ENCODE measurements around the gene HOGA1.
"Not testable (repeated sequence)": the region's sequence is repeated elsewhere in the genome, so short reads cannot be mapped to it uniquely, and the experiment has no call there.

Gene HOGA1

DNA sequence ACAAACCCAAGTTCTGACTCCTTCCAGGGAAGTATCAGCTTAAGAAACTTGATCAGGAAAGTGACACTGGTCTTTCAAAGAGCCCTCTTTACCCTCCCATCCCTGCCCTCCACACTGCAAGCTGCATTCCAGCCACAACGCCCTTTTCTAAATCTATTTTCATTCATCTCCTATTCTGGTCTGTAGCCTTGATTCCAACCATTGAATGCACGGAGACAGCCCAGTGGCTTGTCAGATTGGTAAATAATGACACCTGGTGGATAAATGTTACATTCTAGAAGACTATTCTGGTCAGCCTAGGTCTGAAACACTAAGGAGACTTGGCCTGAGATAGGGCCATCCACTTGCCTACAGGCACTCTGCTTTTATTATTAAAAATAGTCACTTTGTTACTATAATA lies 28.2 kb downstream of the HOGA1 start:
- DNase-seq = peak; percentile 35 to 41

DNA sequence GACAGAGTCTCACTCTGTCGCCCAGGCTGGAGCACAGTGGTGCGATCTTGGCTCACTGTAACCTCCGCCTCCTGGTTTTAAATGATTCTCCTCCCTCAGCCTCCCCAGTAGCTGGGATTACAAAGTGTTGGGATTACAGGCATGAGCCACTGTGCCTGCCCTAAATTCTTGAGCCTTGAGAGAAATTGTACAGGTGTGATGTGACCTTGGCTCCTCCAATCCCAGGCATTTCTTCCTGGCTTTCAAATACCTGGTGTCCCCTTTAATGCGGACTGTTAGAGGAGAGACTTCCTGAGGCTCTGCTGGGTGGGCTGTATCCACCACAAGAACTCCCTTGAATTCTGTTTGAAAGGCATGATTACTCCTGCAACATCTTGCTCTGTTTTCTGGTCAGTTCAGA lies 34.1 kb downstream of the HOGA1 start:
- no peak for DNase-seq

- DNase-seq = no peak
Measured at GRCh38 chr10:97618733-97619132, 34.5 kb downstream of the HOGA1 start.

GRCh38 chr10:97623277-97623676 lies 39.1 kb downstream of the HOGA1 start:
- DNase-seq = no peak

- no peak for DNase-seq
Measured at GRCh38 chr10:97627731-97628130, 43.5 kb downstream of the HOGA1 start.

DNA sequence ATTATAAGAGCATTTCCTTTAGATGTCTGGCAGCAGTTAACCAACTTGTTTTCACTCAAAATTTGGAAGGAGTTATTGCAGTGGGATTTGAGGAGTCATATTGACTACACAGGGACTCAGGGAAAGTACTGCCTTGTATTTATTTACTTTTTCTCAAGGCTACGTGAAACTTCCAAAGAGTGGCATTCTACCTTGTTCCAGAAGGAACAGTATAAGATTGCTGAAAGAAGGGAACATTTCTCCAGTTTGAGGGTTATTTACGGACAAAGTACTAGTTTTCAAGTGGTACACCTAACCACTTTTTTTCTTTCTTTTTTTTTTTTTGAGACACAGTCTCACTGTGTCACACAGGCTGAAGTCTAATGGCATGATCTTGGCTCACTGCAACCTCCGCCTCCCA lies 44.0 kb downstream of the HOGA1 start:
- no peak for DNase-seq

GRCh38 chr10:97629289-97629688 lies 45.1 kb downstream of the HOGA1 start:
- no peak for DNase-seq

- DNase-seq = no peak
Measured at GRCh38 chr10:97631098-97631497, 46.9 kb downstream of the HOGA1 start.

- no peak for DNase-seq
Measured at GRCh38 chr10:97632949-97633884, 49.0 kb downstream of the HOGA1 start, which contains the start of gene MORN4. Gene MORN4 (minus strand): TSS chr10:97633500. CDS start chr10:97619653, 13,847 bp downstream.

- no peak for DNase-seq
Measured at GRCh38 chr10:97633921-97634320, 49.7 kb downstream of the HOGA1 start.

GRCh38 chr10:97635577-97635976 lies 51.4 kb downstream of the HOGA1 start:
- DNase-seq = no peak

- not testable (repeated sequence) for DNase-seq
Measured at GRCh38 chr10:97639090-97639489, 54.9 kb downstream of the HOGA1 start.

DNA sequence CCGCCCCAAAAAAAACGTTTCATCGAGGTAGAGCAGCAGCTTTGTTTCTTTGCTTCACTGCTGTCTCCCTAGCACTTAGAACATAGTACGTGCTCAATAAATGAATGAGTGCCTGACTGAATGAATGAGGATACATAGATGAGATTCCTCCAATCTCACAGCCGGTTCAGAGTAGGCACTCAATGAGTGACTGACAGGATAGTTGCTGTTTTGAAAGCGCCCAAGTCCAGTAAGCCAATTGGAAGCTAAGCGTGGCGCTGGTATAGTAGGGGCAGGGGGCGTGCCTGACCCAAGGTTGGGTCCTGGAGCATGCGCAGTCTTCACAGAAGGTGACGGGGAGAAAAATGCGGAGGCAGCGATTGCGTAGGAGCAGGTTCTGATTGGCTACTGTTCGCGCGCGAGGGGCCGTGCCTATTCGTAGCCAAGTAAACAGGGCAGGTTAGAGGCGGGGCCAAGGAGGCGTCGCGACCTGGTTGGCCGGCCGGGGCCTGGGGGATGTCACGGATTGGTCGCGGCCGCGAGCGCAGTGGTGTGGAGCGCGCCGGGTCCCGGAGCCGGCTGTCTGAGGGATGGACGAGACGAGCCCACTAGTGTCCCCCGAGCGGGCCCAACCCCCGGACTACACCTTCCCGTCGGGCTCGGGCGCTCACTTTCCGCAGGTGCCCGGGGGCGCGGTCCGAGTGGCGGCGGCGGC lies 56.1 kb downstream of the HOGA1 start, which contains the start of gene PI4K2A:
Gene PI4K2A, plus strand, starts transcription at position 498 of the 694 bp plus-strand sequence. Its CDS starts 72 bp downstream, at position 570.
- peak; percentile 89 to 93 for DNase-seq

GRCh38 chr10:97640868-97641811 lies 57.0 kb downstream of the HOGA1 start:
- DNase-seq = no peak

- DNase-seq = not testable (repeated sequence)
Measured at GRCh38 chr10:97642471-97643159, 58.4 kb downstream of the HOGA1 start.

GRCh38 chr10:97643441-97643985 lies 59.3 kb downstream of the HOGA1 start:
- DNase-seq = no peak

DNA sequence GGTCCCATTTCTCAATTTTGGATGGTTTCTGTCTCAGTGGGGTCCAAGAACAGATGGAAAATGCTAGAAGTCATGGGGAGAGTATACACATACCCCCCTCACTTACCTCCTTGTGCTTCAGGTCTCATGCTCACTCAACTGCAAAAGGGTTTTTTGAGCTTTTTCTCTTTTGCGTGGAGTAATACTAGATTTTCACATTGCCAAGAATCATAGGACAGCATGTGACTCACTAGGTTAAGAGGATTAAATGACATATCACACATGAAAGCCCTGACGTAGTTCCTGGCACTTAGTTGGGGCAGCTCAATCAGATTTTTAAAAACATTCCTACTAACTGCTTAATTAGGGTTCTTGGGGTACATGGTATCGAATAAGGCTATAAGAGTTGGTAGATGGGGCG lies 60.7 kb downstream of the HOGA1 start:
- no peak for DNase-seq

DNA sequence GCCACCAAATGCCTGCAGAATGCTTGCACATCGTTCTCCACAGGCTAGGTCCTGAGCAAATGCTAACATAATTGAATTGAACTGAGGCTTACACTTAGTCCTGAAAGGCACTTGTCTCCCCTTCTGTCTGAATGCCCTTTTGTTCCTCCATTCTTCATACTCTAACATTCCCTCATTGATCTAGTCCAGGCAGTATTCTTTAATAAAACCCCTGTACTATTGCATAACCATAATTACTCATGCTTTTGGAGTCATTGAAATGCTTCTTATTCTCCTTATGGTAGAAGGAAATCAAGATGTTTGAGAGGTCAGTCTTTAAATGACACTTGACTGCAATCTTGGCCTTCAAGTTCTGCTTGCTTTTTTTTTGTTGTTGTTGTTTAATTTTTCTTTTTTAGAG lies 63.4 kb downstream of the HOGA1 start:
- no peak for DNase-seq

GRCh38 chr10:97648562-97649404 lies 64.6 kb downstream of the HOGA1 start:
- DNase-seq = peak; percentile 65 to 69

DNA sequence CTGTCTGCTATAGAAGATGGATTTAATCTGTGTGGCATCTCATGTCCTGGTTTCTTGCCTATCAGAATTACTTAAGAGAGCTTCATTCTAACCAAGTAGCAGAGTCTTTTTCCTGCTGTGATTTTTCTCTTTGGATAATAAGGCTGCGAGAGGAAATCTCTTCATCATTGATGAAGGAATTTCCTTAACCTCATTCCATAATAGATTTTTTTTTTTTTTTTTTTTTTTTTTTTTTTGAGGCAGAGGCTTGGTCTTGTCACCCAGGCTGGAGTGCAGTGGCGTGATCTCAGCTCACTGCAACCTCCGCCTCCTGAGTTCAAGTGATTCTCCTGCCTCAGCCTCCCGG lies 65.2 kb downstream of the HOGA1 start:
- DNase-seq = not testable (repeated sequence)

- no peak for DNase-seq
Measured at GRCh38 chr10:97650726-97651125, 66.5 kb downstream of the HOGA1 start.

All from Kasumi-1 (cell line).